Vagina (tissue), 2 donors: ENCODE results near the gene AKR1E2.

Experiments
- POLR2A ChIP-seq, 2 donors: fragments of 450-650 bp; IDR thresholded peaks; one replicate each; pipeline ENCODE4 v1.6.1; 2017; ENCODE audit warnings: antibody characterized with exemption in 2 of 2, mild to moderate bottlenecking in 2 of 2, moderate library complexity in 2 of 2
- POLR2AphosphoS5 ChIP-seq, 2 donors: sonication (generic); formaldehyde crosslinking; IDR thresholded peaks; one replicate each; pipeline ENCODE4 v1.9.0; 2017; ENCODE audit warnings: antibody characterized with exemption in 2 of 2, mild to moderate bottlenecking in 2 of 2, low read depth in 1 of 2; ENCODE audit not compliant: insufficient read depth in 1 of 2
- TF ChIP-seq, protein P1 (sequence below), 3 experiments: fragments of 450-650 bp in 2 of 3; fragments of 200-600 bp in 1 of 3; sonication (generic) in 1 of 3; IDR thresholded peaks; one replicate each; pipeline ENCODE4 v1.5.1; 2017 to 2019; ENCODE audit warnings: antibody characterized with exemption in 3 of 3, mild to moderate bottlenecking in 2 of 3, moderate library complexity in 2 of 3

DNA sequence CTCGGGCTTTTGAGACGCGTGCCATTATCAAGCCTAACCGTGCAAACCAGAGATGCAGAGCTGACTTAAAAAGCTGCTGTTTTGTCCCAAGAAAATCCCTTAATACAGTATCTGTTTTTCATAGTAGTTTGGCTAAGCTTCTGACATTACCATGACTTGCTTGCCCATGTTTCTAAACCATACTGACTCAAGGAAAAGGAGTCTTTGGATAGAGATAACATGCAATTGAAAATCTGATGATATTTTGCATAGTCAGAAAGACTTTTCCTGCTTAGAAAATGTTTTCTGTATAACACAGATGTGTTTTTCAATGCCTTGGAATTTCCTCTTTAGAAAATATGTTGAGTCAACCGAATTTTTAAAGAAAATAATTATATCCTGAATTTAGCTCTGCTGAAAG, 21.5 kb upstream of the AKR1E2 start:
- TF ChIP-seq, protein P1, sequence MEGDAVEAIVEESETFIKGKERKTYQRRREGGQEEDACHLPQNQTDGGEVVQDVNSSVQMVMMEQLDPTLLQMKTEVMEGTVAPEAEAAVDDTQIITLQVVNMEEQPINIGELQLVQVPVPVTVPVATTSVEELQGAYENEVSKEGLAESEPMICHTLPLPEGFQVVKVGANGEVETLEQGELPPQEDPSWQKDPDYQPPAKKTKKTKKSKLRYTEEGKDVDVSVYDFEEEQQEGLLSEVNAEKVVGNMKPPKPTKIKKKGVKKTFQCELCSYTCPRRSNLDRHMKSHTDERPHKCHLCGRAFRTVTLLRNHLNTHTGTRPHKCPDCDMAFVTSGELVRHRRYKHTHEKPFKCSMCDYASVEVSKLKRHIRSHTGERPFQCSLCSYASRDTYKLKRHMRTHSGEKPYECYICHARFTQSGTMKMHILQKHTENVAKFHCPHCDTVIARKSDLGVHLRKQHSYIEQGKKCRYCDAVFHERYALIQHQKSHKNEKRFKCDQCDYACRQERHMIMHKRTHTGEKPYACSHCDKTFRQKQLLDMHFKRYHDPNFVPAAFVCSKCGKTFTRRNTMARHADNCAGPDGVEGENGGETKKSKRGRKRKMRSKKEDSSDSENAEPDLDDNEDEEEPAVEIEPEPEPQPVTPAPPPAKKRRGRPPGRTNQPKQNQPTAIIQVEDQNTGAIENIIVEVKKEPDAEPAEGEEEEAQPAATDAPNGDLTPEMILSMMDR (IDR thresholded peaks at IDR 0.05): no peak
- TF ChIP-seq POLR2A (IDR thresholded peaks at IDR 0.05): no peak
- TF ChIP-seq POLR2AphosphoS5 (IDR thresholded peaks at IDR 0.05; ENCODE audit: insufficient read depth in 1 of 2, low read depth in 1 of 2): no peak
